ENCODE measurements around the gene PLEKHG2. TPM values are rescaled to one million over a fixed set of nuclear protein-coding genes. Genes with fewer than 3 reads are reported as not detected.

The PLEKHG2 gene
- total RNA-seq, 1 donor from 2014 or later, result 205 TPM

DNA sequence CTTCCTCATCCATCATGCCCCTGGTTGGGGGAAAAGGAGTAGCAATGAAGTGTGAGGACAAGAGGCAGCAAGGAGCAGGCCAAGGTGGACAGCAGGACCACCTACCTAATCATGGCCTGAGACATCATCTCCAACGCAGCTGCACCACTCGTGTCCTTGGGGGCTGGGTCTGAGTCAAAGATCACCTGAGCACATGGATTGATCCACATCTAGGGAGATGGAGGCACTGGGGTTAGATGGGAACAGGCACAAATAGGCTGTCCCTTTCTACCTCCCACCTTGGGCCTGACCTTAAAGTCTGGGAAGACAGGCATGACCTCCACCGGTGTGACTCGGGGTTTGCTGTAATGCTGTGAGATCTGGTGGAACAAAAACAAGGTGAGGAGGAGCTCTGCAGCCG, 23.8 kb upstream of the PLEKHG2 start:
- TF ChIP-seq, protein P1, sequence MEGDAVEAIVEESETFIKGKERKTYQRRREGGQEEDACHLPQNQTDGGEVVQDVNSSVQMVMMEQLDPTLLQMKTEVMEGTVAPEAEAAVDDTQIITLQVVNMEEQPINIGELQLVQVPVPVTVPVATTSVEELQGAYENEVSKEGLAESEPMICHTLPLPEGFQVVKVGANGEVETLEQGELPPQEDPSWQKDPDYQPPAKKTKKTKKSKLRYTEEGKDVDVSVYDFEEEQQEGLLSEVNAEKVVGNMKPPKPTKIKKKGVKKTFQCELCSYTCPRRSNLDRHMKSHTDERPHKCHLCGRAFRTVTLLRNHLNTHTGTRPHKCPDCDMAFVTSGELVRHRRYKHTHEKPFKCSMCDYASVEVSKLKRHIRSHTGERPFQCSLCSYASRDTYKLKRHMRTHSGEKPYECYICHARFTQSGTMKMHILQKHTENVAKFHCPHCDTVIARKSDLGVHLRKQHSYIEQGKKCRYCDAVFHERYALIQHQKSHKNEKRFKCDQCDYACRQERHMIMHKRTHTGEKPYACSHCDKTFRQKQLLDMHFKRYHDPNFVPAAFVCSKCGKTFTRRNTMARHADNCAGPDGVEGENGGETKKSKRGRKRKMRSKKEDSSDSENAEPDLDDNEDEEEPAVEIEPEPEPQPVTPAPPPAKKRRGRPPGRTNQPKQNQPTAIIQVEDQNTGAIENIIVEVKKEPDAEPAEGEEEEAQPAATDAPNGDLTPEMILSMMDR (IDR thresholded peaks at IDR 0.05; ENCODE audit: partially characterized antibody, unreplicated experiment), result no peak
- peaks cover 9% of the 10 kb centered on the region for H3K9me3 Mint-ChIP-seq (ENCODE audit: unreplicated experiment)
- H3K27me3 Mint-ChIP-seq (ENCODE audit: unreplicated experiment), result peaks cover 5% of the 10 kb centered on the region
- H3K4me1 Mint-ChIP-seq (ENCODE audit: low read depth, unreplicated experiment), result peaks cover 5% of the 10 kb centered on the region
- no peak overlapping the region for H3K4me3 Mint-ChIP-seq (ENCODE audit: unreplicated experiment)
- no peaks in the 10 kb centered on the region for H3K36me3 Mint-ChIP-seq (ENCODE audit: unreplicated experiment)
- DNase-seq, result no peak
- no peak overlapping the region for H3K27ac Mint-ChIP-seq (ENCODE audit: unreplicated experiment)

DNA sequence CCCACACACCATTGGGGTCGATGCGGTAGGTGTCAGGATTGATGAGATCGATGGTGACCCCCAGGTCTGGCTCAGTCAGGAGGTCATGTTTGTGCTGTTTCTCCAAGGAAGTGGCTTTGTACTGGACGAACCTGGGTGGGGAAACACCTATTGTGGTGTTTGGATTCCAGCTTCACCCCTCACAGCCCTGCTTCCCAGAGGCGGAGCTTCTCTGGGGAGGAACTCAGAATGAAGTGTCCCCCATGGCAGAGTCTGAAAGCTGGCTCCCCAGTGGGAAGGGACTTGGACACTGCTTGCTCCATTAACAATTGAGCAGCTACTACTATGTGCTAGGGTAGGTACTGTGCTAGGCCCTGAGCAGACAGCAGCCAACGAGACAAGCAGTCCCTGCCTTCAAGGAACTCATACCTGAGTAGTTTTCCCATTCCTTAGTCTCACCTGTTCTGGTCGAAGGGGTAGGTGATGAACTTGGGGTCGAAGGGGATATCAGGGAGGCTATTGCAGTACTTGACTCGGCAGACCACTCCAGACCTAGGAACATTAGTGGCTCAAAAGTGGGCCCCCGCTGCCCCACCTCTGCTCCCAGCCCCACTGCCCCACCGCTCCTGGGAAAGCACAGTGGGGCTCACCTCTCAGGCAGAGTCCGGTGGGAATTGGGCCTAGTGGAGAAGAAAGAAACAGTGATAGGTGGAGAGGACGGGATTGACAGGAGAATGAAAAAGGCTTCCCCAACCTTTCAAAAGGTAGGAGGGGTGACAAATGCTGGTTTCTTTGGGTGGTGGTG, 22.6 kb upstream of the PLEKHG2 start:
- no peaks in the 10 kb centered on the region for H3K36me3 Mint-ChIP-seq (ENCODE audit: unreplicated experiment)

DNA sequence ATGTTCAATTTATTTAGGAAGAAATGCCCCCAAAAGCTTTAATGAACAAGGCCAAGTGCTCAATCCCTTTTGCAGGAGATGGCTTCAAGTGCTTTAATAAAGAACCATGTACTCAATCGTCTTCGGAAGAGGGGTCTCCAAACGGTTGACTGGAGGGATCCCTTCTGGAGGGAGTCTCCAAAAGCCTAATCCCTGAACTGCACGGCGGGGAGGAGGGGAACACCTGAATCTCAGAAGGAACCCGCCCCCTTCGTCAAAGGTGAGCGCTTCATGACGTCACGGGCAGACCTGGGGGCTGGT, 22.1 kb upstream of the PLEKHG2 start:
- H3K27me3 Mint-ChIP-seq (ENCODE audit: unreplicated experiment), result peaks cover 5% of the 10 kb centered on the region
- DNase-seq, result no peak
- peak overlapping the region; percentile 100 for H3K4me3 Mint-ChIP-seq (ENCODE audit: unreplicated experiment)
- H3K4me1 Mint-ChIP-seq (ENCODE audit: low read depth, unreplicated experiment), result peaks cover 5% of the 10 kb centered on the region
- peak overlapping the region; percentile 86 for H3K27ac Mint-ChIP-seq (ENCODE audit: unreplicated experiment)
- no peaks in the 10 kb centered on the region for H3K36me3 Mint-ChIP-seq (ENCODE audit: unreplicated experiment)
- TF ChIP-seq, protein P1 (IDR thresholded peaks at IDR 0.05; ENCODE audit: partially characterized antibody, unreplicated experiment), result no peak
- peaks cover 9% of the 10 kb centered on the region for H3K9me3 Mint-ChIP-seq (ENCODE audit: unreplicated experiment)

More for the DNA sequence above, 22.6 kb upstream of the PLEKHG2 start:
- H3K4me3 Mint-ChIP-seq (ENCODE audit: unreplicated experiment), result peak overlapping the region; percentile 100
- TF ChIP-seq, protein P1 (IDR thresholded peaks at IDR 0.05; ENCODE audit: partially characterized antibody, unreplicated experiment), result no peak
- H3K4me1 Mint-ChIP-seq (ENCODE audit: low read depth, unreplicated experiment), result peaks cover 5% of the 10 kb centered on the region
- H3K27ac Mint-ChIP-seq (ENCODE audit: unreplicated experiment), result peak overlapping the region; percentile 86
- peaks cover 9% of the 10 kb centered on the region for H3K9me3 Mint-ChIP-seq (ENCODE audit: unreplicated experiment)
- no peak for DNase-seq
- H3K27me3 Mint-ChIP-seq (ENCODE audit: unreplicated experiment), result peaks cover 5% of the 10 kb centered on the region

DNA sequence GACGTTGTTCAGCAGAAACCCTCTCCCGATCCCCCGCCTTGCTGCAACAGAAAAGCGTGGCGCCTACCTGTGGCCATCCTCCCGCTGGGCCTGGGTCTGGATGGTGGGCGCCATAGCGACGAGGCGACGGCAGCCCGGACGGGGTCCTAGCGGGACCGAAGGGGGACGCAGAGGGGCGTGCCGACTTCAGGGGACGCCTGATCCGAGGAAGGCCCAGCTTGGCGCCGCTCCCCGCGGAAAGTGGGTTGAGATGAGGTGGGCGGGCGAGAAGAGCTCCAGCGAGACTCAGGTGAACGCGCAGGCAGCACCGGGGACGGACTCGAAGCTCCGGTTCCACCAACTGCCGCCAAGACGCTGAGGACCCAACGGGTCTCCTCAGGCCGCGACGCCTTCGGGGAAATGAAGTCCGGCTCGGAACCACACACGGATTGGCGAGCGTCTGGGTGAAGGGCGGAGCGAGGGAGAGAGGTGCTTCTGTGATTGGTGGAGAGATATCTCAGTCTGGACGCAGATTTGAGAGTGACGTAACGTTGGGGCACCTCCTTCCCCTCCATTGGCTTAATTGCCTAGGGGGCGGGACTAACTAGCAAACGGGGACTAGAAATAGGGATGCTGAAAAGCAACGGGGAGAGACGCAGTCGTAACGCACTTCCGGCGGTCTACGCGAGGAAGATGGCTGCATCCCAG, 21.6 kb upstream of the PLEKHG2 start, which contains the start of the genes MED29 and PAF1:
Gene MED29, plus strand, starts transcription at position 628 of the 687 bp plus-strand sequence. Its CDS starts 45 bp downstream, at position 673.
Gene PAF1, minus strand, starts transcription at position 356 of the 687 bp plus-strand sequence. Its CDS starts 242 bp downstream, at position 114.
- Mint-ChIP-seq H3K9me3 (ENCODE audit: unreplicated experiment) (peaks cover 9% of the 10 kb centered on the region), H3K4me3 (ENCODE audit: unreplicated experiment) (peak within 1 kb of the TSS; percentile 100), H3K4me1 (ENCODE audit: low read depth, unreplicated experiment) (peaks cover 5% of the 10 kb centered on the region), H3K36me3 (ENCODE audit: unreplicated experiment) (no peaks in the 10 kb centered on the region), H3K27ac (ENCODE audit: unreplicated experiment) (peak within 1 kb of the TSS; percentile 86), H3K27me3 (ENCODE audit: unreplicated experiment) (peaks cover 5% of the 10 kb centered on the region)
- peak; percentile 92 for DNase-seq
- TF ChIP-seq, protein P1 (IDR thresholded peaks at IDR 0.05; ENCODE audit: partially characterized antibody, unreplicated experiment), result no peak
